Measurements from ENCODE around the gene CALHM4.

The CALHM4 gene

DNA sequence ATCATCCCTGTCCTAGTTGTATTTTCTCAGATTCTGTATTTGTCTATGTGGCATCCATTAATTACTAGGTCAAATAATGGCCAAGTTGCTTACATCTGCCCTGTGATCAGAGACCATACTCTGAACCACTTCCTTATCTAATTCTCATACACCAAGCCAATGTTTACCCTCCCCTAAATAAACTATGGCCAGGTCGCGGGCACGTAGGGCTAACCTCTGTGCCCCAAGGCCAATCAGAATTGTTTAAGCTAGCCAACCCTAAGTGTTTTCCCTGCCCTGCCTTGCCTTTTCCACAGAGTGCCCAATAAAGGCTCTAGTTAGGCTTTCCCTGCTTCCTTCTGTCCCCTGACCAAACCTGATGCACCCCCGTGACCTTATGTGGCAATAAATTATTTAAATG, 2.8 kb upstream of the CALHM4 start:
- Histone ChIP-seq H3K4me2 (ENCODE audit: insufficient read depth, low read length, poor library complexity, severe bottlenecking) (no peak overlapping the region), H3K36me3 (replicated peaks in 1 of 2; ENCODE audit: control insufficient read depth in 2 of 2, insufficient read depth in 2 of 2, low read length in 2 of 2) (no peaks in the 10 kb centered on the region), H3K27me3 (ENCODE audit: control insufficient read depth in 3 of 3, insufficient read depth in 3 of 3, low read depth in 1 of 3, low read length in 3 of 3) (no peaks in the 10 kb centered on the region), H3K4me1 (ENCODE audit: control insufficient read depth in 2 of 2, insufficient read depth in 1 of 2, low read depth in 1 of 2, low read length in 2 of 2) (no peaks in the 10 kb centered on the region), H2BK120ac (ENCODE audit: low read depth, low read length) (no peak overlapping the region), H2AFZ (ENCODE audit: low read length) (no peak overlapping the region), H2BK15ac (ENCODE audit: low read length) (no peak overlapping the region), H3K27ac (replicated peaks; ENCODE audit: low read length) (no peak overlapping the region), H3K79me1 (ENCODE audit: low read depth, low read length) (no peaks in the 10 kb centered on the region), H3K18ac (ENCODE audit: low read length) (no peak overlapping the region), H3K14ac (ENCODE audit: low read length) (no peak overlapping the region), H3K23ac (ENCODE audit: low read depth, low read length, poor library complexity) (no peak overlapping the region), H2BK12ac (ENCODE audit: low read length) (no peak overlapping the region), H2AK5ac (ENCODE audit: low read depth, low read length) (no peak overlapping the region), H2BK5ac (ENCODE audit: low read length) (no peak overlapping the region), H3K4me3 (ENCODE audit: low read length in 2 of 2) (no peak overlapping the region), H3K9ac (ENCODE audit: low read depth, low read length, poor library complexity) (no peak overlapping the region), H4K8ac (ENCODE audit: low read depth, low read length) (no peak overlapping the region), H3K9me3 (replicated peaks in 1 of 2; ENCODE audit: control insufficient read depth in 2 of 2, insufficient read depth in 1 of 2, low read depth in 1 of 2, low read length in 2 of 2) (no peaks in the 10 kb centered on the region), H4K91ac (ENCODE audit: low read depth, low read length, poor library complexity) (no peak overlapping the region), H3K4ac (ENCODE audit: low read length) (no peak overlapping the region)
- DNase-seq (ENCODE audit: low spot score), result no peak
- no CpG with 5 or more reads among the region's 4 CpGs for WGBS, 2 donors (ENCODE audit: extremely low coverage in 2 of 2, insufficient read length in 2 of 2, insufficient replicate concordance in 1 of 2)

GRCh38 chr6:116556065-116556464, 2.5 kb downstream of the CALHM4 start:
- Histone ChIP-seq H3K4me1 (ENCODE audit: control insufficient read depth in 2 of 2, insufficient read depth in 1 of 2, low read depth in 1 of 2, low read length in 2 of 2) (peaks cover 2 to 3% of the 10 kb centered on the region in 2 donors), H3K9ac (ENCODE audit: low read depth, low read length, poor library complexity) (no peak overlapping the region), H3K14ac (ENCODE audit: low read length) (no peak overlapping the region), H3K23ac (ENCODE audit: low read depth, low read length, poor library complexity) (no peak overlapping the region), H4K91ac (ENCODE audit: low read depth, low read length, poor library complexity) (no peak overlapping the region), H3K18ac (ENCODE audit: low read length) (no peak overlapping the region), H3K4ac (ENCODE audit: low read length) (no peak overlapping the region), H3K36me3 (replicated peaks in 1 of 2; ENCODE audit: control insufficient read depth in 2 of 2, insufficient read depth in 2 of 2, low read length in 2 of 2) (no peaks in the 10 kb centered on the region), H3K79me1 (ENCODE audit: low read depth, low read length) (no peaks in the 10 kb centered on the region), H2BK12ac (ENCODE audit: low read length) (no peak overlapping the region), H2AFZ (ENCODE audit: low read length) (no peak overlapping the region), H3K4me2 (ENCODE audit: insufficient read depth, low read length, poor library complexity, severe bottlenecking) (no peak overlapping the region), H2AK5ac (ENCODE audit: low read depth, low read length) (no peak overlapping the region), H2BK120ac (ENCODE audit: low read depth, low read length) (no peak overlapping the region), H3K27ac (replicated peaks; ENCODE audit: low read length) (no peak overlapping the region), H2BK15ac (ENCODE audit: low read length) (no peak overlapping the region), H3K4me3 (ENCODE audit: low read length in 2 of 2) (no peak overlapping the region), H3K9me3 (replicated peaks in 1 of 2; ENCODE audit: control insufficient read depth in 2 of 2, insufficient read depth in 1 of 2, low read depth in 1 of 2, low read length in 2 of 2) (no peaks in the 10 kb centered on the region), H2BK5ac (ENCODE audit: low read length) (no peak overlapping the region), H3K27me3 (ENCODE audit: control insufficient read depth in 3 of 3, insufficient read depth in 3 of 3, low read depth in 1 of 3, low read length in 3 of 3) (no peaks in the 10 kb centered on the region), H4K8ac (ENCODE audit: low read depth, low read length) (no peak overlapping the region)
- no CpG with 5 or more reads among the region's 1 CpG for WGBS, 2 donors (ENCODE audit: extremely low coverage in 2 of 2, insufficient read length in 2 of 2, insufficient replicate concordance in 1 of 2)
- no peak for DNase-seq (ENCODE audit: low spot score)

GRCh38 chr6:116556814-116557415, 3.4 kb downstream of the CALHM4 start:
- Histone ChIP-seq H2AFZ (ENCODE audit: low read length) (no peak overlapping the region), H3K4me1 (ENCODE audit: control insufficient read depth in 2 of 2, insufficient read depth in 1 of 2, low read depth in 1 of 2, low read length in 2 of 2) (peaks cover 2 to 3% of the 10 kb centered on the region in 2 donors), H2AK5ac (ENCODE audit: low read depth, low read length) (no peak overlapping the region), H4K91ac (ENCODE audit: low read depth, low read length, poor library complexity) (no peak overlapping the region), H3K79me1 (ENCODE audit: low read depth, low read length) (no peaks in the 10 kb centered on the region), H3K14ac (ENCODE audit: low read length) (no peak overlapping the region), H3K4ac (ENCODE audit: low read length) (no peak overlapping the region), H3K9ac (ENCODE audit: low read depth, low read length, poor library complexity) (no peak overlapping the region), H3K23ac (ENCODE audit: low read depth, low read length, poor library complexity) (no peak overlapping the region), H2BK15ac (ENCODE audit: low read length) (no peak overlapping the region), H3K4me3 (ENCODE audit: low read length in 2 of 2) (no peak overlapping the region), H3K4me2 (ENCODE audit: insufficient read depth, low read length, poor library complexity, severe bottlenecking) (no peak overlapping the region), H3K36me3 (replicated peaks in 1 of 2; ENCODE audit: control insufficient read depth in 2 of 2, insufficient read depth in 2 of 2, low read length in 2 of 2) (no peaks in the 10 kb centered on the region), H3K27me3 (ENCODE audit: control insufficient read depth in 3 of 3, insufficient read depth in 3 of 3, low read depth in 1 of 3, low read length in 3 of 3) (no peaks in the 10 kb centered on the region), H2BK5ac (ENCODE audit: low read length) (no peak overlapping the region), H3K18ac (ENCODE audit: low read length) (no peak overlapping the region), H2BK12ac (ENCODE audit: low read length) (no peak overlapping the region), H3K9me3 (replicated peaks in 1 of 2; ENCODE audit: control insufficient read depth in 2 of 2, insufficient read depth in 1 of 2, low read depth in 1 of 2, low read length in 2 of 2) (no peaks in the 10 kb centered on the region), H2BK120ac (ENCODE audit: low read depth, low read length) (no peak overlapping the region), H3K27ac (replicated peaks; ENCODE audit: low read length) (no peak overlapping the region), H4K8ac (ENCODE audit: low read depth, low read length) (no peak overlapping the region)
- WGBS, 2 donors (ENCODE audit: extremely low coverage in 2 of 2, insufficient read length in 2 of 2, insufficient replicate concordance in 1 of 2), result no CpG with 5 or more reads among the region's 5 CpGs
- DNase-seq (ENCODE audit: low spot score), result no peak

- Histone ChIP-seq H2AFZ (ENCODE audit: low read length) (peak overlapping the region; percentile 47), H3K4me1 (ENCODE audit: control insufficient read depth in 2 of 2, insufficient read depth in 1 of 2, low read depth in 1 of 2, low read length in 2 of 2) (peaks cover 2 to 3% of the 10 kb centered on the region in 2 donors), H3K27ac (replicated peaks; ENCODE audit: low read length) (no peak overlapping the region), H3K27me3 (ENCODE audit: control insufficient read depth in 3 of 3, insufficient read depth in 3 of 3, low read depth in 1 of 3, low read length in 3 of 3) (no peaks in the 10 kb centered on the region), H3K18ac (ENCODE audit: low read length) (no peak overlapping the region), H3K14ac (ENCODE audit: low read length) (no peak overlapping the region), H3K9ac (ENCODE audit: low read depth, low read length, poor library complexity) (no peak overlapping the region), H2AK5ac (ENCODE audit: low read depth, low read length) (no peak overlapping the region), H3K79me1 (ENCODE audit: low read depth, low read length) (no peaks in the 10 kb centered on the region), H4K91ac (ENCODE audit: low read depth, low read length, poor library complexity) (no peak overlapping the region), H2BK5ac (ENCODE audit: low read length) (no peak overlapping the region), H2BK12ac (ENCODE audit: low read length) (no peak overlapping the region), H2BK120ac (ENCODE audit: low read depth, low read length) (no peak overlapping the region), H2BK15ac (ENCODE audit: low read length) (no peak overlapping the region), H3K4me2 (ENCODE audit: insufficient read depth, low read length, poor library complexity, severe bottlenecking) (no peak overlapping the region), H3K4ac (ENCODE audit: low read length) (no peak overlapping the region), H3K23ac (ENCODE audit: low read depth, low read length, poor library complexity) (no peak overlapping the region), H3K9me3 (replicated peaks in 1 of 2; ENCODE audit: control insufficient read depth in 2 of 2, insufficient read depth in 1 of 2, low read depth in 1 of 2, low read length in 2 of 2) (no peaks in the 10 kb centered on the region), H3K36me3 (replicated peaks in 1 of 2; ENCODE audit: control insufficient read depth in 2 of 2, insufficient read depth in 2 of 2, low read length in 2 of 2) (no peaks in the 10 kb centered on the region), H3K4me3 (ENCODE audit: low read length in 2 of 2) (no peak overlapping the region), H4K8ac (ENCODE audit: low read depth, low read length) (no peak overlapping the region)
- no peak for DNase-seq (ENCODE audit: low spot score)
- WGBS, 2 donors (ENCODE audit: extremely low coverage in 2 of 2, insufficient read length in 2 of 2, insufficient replicate concordance in 1 of 2), result no CpG with 5 or more reads among the region's 5 CpGs
These were observed 4.3 kb downstream of the CALHM4 start for GRCh38 chr6:116557893-116558292.

Data from neuronal stem cell (in vitro differentiated cells).